BLaER1 (cell line): ENCODE results near the gene HSD17B13.
"Not testable (repeated sequence)": the region's sequence is repeated elsewhere in the genome, so short reads cannot be mapped to it uniquely, and the experiment has no call there.

Source experiments
- H3K27ac ChIP-seq: shearing (Covaris generic); formaldehyde crosslinking; 2 replicates; pipeline ENCODE4 v1.8.1; 2022
- H3K27me3 ChIP-seq: shearing (Covaris generic); formaldehyde crosslinking; 2 replicates; pipeline ENCODE4 v1.8.1; 2022
- H3K36me3 ChIP-seq: shearing (Covaris generic); formaldehyde crosslinking; 2 replicates; pipeline ENCODE4 v1.8.1; 2022
- H3K4me1 ChIP-seq: shearing (Covaris generic); formaldehyde crosslinking; 2 replicates; pipeline ENCODE4 v1.8.1; 2022
- H3K4me2 ChIP-seq: shearing (Covaris generic); formaldehyde crosslinking; 2 replicates; pipeline ENCODE4 v1.8.1; 2022
- H3K4me3 ChIP-seq: shearing (Covaris generic); formaldehyde crosslinking; 2 replicates; pipeline ENCODE4 v1.8.1; 2022
- H3K9ac ChIP-seq: shearing (Covaris generic); formaldehyde crosslinking; 2 replicates; pipeline ENCODE4 v1.8.1; 2022
- H3K9me3 ChIP-seq: shearing (Covaris generic); formaldehyde crosslinking; 2 replicates; pipeline ENCODE4 v1.8.1; 2022
- H4K20me1 ChIP-seq: shearing (Covaris generic); formaldehyde crosslinking; 2 replicates; pipeline ENCODE4 v1.8.1; 2022
- Cebpa-rat ChIP-seq: shearing (Covaris generic); IDR thresholded peaks from 2 replicates; pipeline ENCODE4 v1.8.1; 2022

The HSD17B13 gene

GRCh38 chr4:87317527-87317926 lies 5.2 kb downstream of the HSD17B13 start:
- H3K4me2 ChIP-seq = no peak overlapping the region

GRCh38 chr4:87316961-87317360 lies 5.7 kb downstream of the HSD17B13 start:
- Histone ChIP-seq H3K27me3 (no peaks in the 10 kb centered on the region), H3K9me3 (no peaks in the 10 kb centered on the region), H3K4me1 (no peaks in the 10 kb centered on the region), H3K36me3 (no peaks in the 10 kb centered on the region), H3K4me3 (no peak overlapping the region), H4K20me1 (no peaks in the 10 kb centered on the region), H3K9ac (no peak overlapping the region), H3K4me2 (no peak overlapping the region), H3K27ac (no peak overlapping the region)
- no peak for TF ChIP-seq Cebpa-rat

More at GRCh38 chr4:87317527-87317926, 5.2 kb downstream of the HSD17B13 start:
- Histone ChIP-seq H3K4me1 (no peaks in the 10 kb centered on the region), H4K20me1 (no peaks in the 10 kb centered on the region), H3K9ac (no peak overlapping the region), H3K27ac (no peak overlapping the region), H3K36me3 (no peaks in the 10 kb centered on the region), H3K9me3 (no peaks in the 10 kb centered on the region), H3K27me3 (no peaks in the 10 kb centered on the region), H3K4me3 (no peak overlapping the region)
- no peak for TF ChIP-seq Cebpa-rat

GRCh38 chr4:87315000-87315399 lies 7.7 kb downstream of the HSD17B13 start:
- H4K20me1 ChIP-seq, H3K4me1 ChIP-seq, H3K36me3 ChIP-seq, H3K4me3 ChIP-seq, H3K9ac ChIP-seq, H3K4me2 ChIP-seq, H3K27me3 ChIP-seq, H3K9me3 ChIP-seq, H3K27ac ChIP-seq: not testable (repeated sequence)

- H3K4me2 ChIP-seq = no peak overlapping the region
- H3K27me3 ChIP-seq = no peaks in the 10 kb centered on the region
- H3K9ac ChIP-seq = no peak overlapping the region
- no peak overlapping the region for H3K4me3 ChIP-seq
- H3K27ac ChIP-seq = no peak overlapping the region
- no peak for TF ChIP-seq Cebpa-rat
- H3K36me3 ChIP-seq = no peaks in the 10 kb centered on the region
- H3K9me3 ChIP-seq = no peaks in the 10 kb centered on the region
- H3K4me1 ChIP-seq = peaks cover 5% of the 10 kb centered on the region; the same call in 1 of the 2 replicates
- H4K20me1 ChIP-seq = no peaks in the 10 kb centered on the region
Observed at GRCh38 chr4:87313756-87314155, 8.9 kb downstream of the HSD17B13 start.

- no peak overlapping the region for H3K9ac ChIP-seq
- TF ChIP-seq Cebpa-rat = no peak
Observed at GRCh38 chr4:87311684-87312083, 11.0 kb downstream of the HSD17B13 start.

GRCh38 chr4:87310691-87311335 lies 11.9 kb downstream of the HSD17B13 start:
- Histone ChIP-seq H3K4me1 (peaks cover 5% of the 10 kb centered on the region; the same call in 1 of the 2 replicates), H4K20me1 (no peaks in the 10 kb centered on the region), H3K9me3 (no peaks in the 10 kb centered on the region), H3K27ac (no peak overlapping the region), H3K4me2 (no peak overlapping the region), H3K4me3 (no peak overlapping the region), H3K27me3 (no peaks in the 10 kb centered on the region), H3K36me3 (no peaks in the 10 kb centered on the region), H3K9ac (no peak overlapping the region)
- no peak for TF ChIP-seq Cebpa-rat

More at GRCh38 chr4:87311684-87312083, 11.0 kb downstream of the HSD17B13 start:
- Histone ChIP-seq H3K27ac (no peak overlapping the region), H3K36me3 (no peaks in the 10 kb centered on the region), H3K9me3 (no peaks in the 10 kb centered on the region), H3K4me1 (peaks cover 5% of the 10 kb centered on the region; the same call in 1 of the 2 replicates), H3K4me2 (no peak overlapping the region), H3K4me3 (no peak overlapping the region), H3K27me3 (no peaks in the 10 kb centered on the region), H4K20me1 (no peaks in the 10 kb centered on the region)

- Histone ChIP-seq H3K4me1 (peaks cover 5% of the 10 kb centered on the region; the same call in 1 of the 2 replicates), H3K27me3 (no peaks in the 10 kb centered on the region), H3K36me3 (no peaks in the 10 kb centered on the region), H3K9me3 (no peaks in the 10 kb centered on the region), H3K4me3 (no peak overlapping the region), H4K20me1 (no peaks in the 10 kb centered on the region), H3K4me2 (0 out of 2 replicates have a peak overlapping the region, but pooled peaks have one; percentile 26), H3K9ac (no peak overlapping the region), H3K27ac (no peak overlapping the region)
- no peak for TF ChIP-seq Cebpa-rat
Observed at GRCh38 chr4:87309625-87310024, 13.1 kb downstream of the HSD17B13 start.

GRCh38 chr4:87306056-87306455 lies 16.6 kb downstream of the HSD17B13 start:
- no peaks in the 10 kb centered on the region for H3K27me3 ChIP-seq
- no peak overlapping the region for H3K4me3 ChIP-seq
- H3K9ac ChIP-seq = no peak overlapping the region
- no peak overlapping the region for H3K27ac ChIP-seq
- no peak for TF ChIP-seq Cebpa-rat
- peaks cover 5% of the 10 kb centered on the region; the same call in 1 of the 2 replicates for H3K4me1 ChIP-seq
- no peaks in the 10 kb centered on the region for H4K20me1 ChIP-seq
- H3K4me2 ChIP-seq = no peak overlapping the region
- no peaks in the 10 kb centered on the region for H3K36me3 ChIP-seq
- H3K9me3 ChIP-seq = no peaks in the 10 kb centered on the region

GRCh38 chr4:87305562-87305961 lies 17.1 kb downstream of the HSD17B13 start:
- H3K4me2 ChIP-seq = no peak overlapping the region
- no peak overlapping the region for H3K9ac ChIP-seq
- H3K27ac ChIP-seq = no peak overlapping the region

GRCh38 chr4:87304745-87305432 lies 17.8 kb downstream of the HSD17B13 start:
- H3K4me1 ChIP-seq = peaks cover 5% of the 10 kb centered on the region; the same call in 1 of the 2 replicates
- no peak overlapping the region for H3K27ac ChIP-seq
- no peaks in the 10 kb centered on the region for H3K27me3 ChIP-seq
- H3K4me2 ChIP-seq = no peak overlapping the region
- TF ChIP-seq Cebpa-rat = no peak
- H3K9ac ChIP-seq = no peak overlapping the region
- H3K36me3 ChIP-seq = no peaks in the 10 kb centered on the region
- no peaks in the 10 kb centered on the region for H4K20me1 ChIP-seq
- H3K4me3 ChIP-seq = no peak overlapping the region
- no peaks in the 10 kb centered on the region for H3K9me3 ChIP-seq

More at GRCh38 chr4:87305562-87305961, 17.1 kb downstream of the HSD17B13 start:
- H3K9me3 ChIP-seq = no peaks in the 10 kb centered on the region
- no peaks in the 10 kb centered on the region for H3K27me3 ChIP-seq
- no peaks in the 10 kb centered on the region for H4K20me1 ChIP-seq
- peaks cover 5% of the 10 kb centered on the region; the same call in 1 of the 2 replicates for H3K4me1 ChIP-seq
- H3K4me3 ChIP-seq = no peak overlapping the region
- H3K36me3 ChIP-seq = no peaks in the 10 kb centered on the region
- TF ChIP-seq Cebpa-rat = no peak
